Activated CD4-positive, alpha-beta T cell treated with anti-CD3 and anti-CD28 coated beads, Interleukin-2, amount 10 ng/mL, durations not matched to agents 24 days and 14 days (primary cell): Measurements from ENCODE around the gene DMWD. TPM values are rescaled to one million over a fixed set of nuclear protein-coding genes. Genes with fewer than 3 reads are reported as not detected.

ENCODE experiments used
- DNase-seq: peaks from one replicate; pipeline ENCODE4 v3.0.0; 2022
- H3K27ac Mint-ChIP-seq: one replicate; pipeline ENCODE4 v1.8.0; 2022; ENCODE audit warnings: mild to moderate bottlenecking, mixed read lengths
- H3K27me3 Mint-ChIP-seq: one replicate; pipeline ENCODE4 v1.8.0; 2022; ENCODE audit warnings: mixed read lengths
- H3K36me3 Mint-ChIP-seq: one replicate; pipeline ENCODE4 v1.8.0; 2022; ENCODE audit warnings: low read depth, mild to moderate bottlenecking, mixed read lengths
- H3K4me1 Mint-ChIP-seq: one replicate; pipeline ENCODE4 v1.8.0; 2021; ENCODE audit warnings: mixed read lengths
- H3K4me3 Mint-ChIP-seq: one replicate; pipeline ENCODE4 v1.8.0; 2022; ENCODE audit warnings: mild to moderate bottlenecking, moderate library complexity, mixed read lengths
- H3K9me3 Mint-ChIP-seq: one replicate; pipeline ENCODE4 v1.8.0; 2021; ENCODE audit warnings: mixed read lengths
- intact Hi-C: fragments of 100-400 bp; cut with micrococcal nuclease; formaldehyde crosslinking; loops from one replicate; pipeline ENCODE4 v1.15.1; 2023
- total RNA-seq: library from RNA; stranded (reverse); gene quantifications from 2 replicates; pipeline ENCODE4 v1.2.3, GENCODE V29; 2022

DMWD gene
- total RNA-seq, 1 donor from 2014 or later: 50.7 TPM

DNA sequence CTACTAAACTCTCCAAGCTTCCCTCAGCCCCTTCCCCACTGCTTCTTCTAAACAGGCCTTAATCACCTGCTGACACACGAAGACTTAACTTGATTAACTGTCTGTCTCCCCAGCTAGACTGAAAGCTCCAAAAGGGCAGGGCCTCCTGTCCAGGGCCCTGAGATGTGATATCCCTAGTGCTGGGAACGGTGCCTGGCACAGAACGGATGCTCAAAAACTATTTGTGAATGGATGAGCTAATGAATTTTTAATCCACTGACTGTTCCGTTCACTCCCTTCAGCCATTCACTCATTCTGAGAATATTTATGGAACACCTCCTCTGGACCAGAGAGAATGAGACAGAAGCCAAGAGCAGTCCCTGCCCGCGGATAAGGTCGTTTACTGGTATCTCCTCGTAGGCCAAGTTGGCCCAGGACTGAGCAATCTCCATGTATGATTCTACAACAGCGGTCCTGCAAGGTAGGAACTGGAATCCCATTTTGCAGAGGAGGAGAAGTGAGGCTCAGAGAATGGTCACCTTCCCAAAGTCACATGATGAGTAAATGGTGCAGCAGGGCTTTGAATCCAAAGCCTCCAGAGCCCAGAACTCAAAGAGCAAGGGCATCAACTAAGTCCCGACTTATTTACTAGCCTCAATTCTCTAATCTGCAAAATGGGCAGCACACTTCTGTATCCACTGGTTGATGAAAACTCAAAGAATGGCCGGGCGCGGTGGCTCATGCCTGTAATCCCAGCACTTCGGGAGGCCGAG lies 3.4 kb downstream of the DMWD start:
- intact Hi-C loops: no loop called here
- DNase-seq: no peak
- Mint-ChIP-seq H3K4me3 (no peak overlapping the region), H3K27ac (no peak overlapping the region), H3K9me3 (no peaks in the 10 kb centered on the region), H3K36me3 (peaks cover 54% of the 10 kb centered on the region), H3K27me3 (peaks cover 39% of the 10 kb centered on the region), H3K4me1 (peaks cover 27% of the 10 kb centered on the region)

DNA sequence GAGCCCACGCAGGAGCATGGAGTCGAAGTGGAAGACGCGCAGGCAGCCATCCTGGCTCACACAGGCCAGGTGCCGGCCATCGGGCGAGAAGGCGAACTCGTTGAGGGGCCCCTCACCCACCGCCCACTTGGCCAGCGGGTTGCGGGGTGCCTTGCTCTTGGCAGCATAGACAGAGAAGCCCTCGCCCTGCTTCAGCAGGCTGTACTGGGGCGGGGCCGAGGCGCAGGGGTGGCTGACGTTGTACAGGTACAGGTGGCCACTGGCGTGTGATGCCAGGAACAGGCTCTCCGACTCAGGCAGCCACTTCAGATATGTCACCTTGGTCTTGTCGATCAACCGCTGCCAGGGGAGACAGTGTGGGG lies 6.1 kb downstream of the DMWD start:
- intact Hi-C loops: no loop called here
- no peak overlapping the region for H3K4me3 Mint-ChIP-seq

GRCh38 chr19:45785781-45786532 lies 6.7 kb downstream of the DMWD start:
- Mint-ChIP-seq H3K27me3 (peaks cover 32% of the 10 kb centered on the region), H3K4me3 (no peak overlapping the region), H3K4me1 (peaks cover 6% of the 10 kb centered on the region), H3K9me3 (no peaks in the 10 kb centered on the region), H3K27ac (no peak overlapping the region), H3K36me3 (peaks cover 49% of the 10 kb centered on the region)
- DNase-seq: no peak
- intact Hi-C loops: no loop called here

More for the DNA sequence above, 6.1 kb downstream of the DMWD start:
- Mint-ChIP-seq H3K4me1 (peaks cover 9% of the 10 kb centered on the region), H3K27ac (no peak overlapping the region), H3K9me3 (no peaks in the 10 kb centered on the region), H3K27me3 (peaks cover 31% of the 10 kb centered on the region), H3K36me3 (peaks cover 52% of the 10 kb centered on the region)
- DNase-seq: no peak

DNA sequence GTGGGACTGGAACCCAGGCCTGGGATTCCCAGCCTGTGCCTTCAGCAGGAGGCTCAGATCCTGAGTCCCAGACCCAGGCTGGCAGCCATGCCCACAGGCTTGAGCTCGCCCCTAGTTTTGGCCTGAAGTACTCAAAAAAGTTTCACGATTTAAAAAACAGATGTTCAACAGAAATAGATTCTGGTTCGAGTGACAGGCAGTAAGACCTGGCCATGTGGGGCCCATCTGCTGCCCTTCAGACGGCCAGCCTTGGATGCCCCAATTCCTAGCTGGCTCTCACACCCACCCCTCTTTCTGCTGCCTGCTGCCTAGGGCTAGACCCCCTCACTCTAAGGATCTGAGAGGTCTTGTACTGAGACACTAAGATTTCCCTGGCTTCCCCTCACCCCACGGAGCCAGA lies 7.5 kb downstream of the DMWD start:
- DNase-seq: peak; percentile 56
- intact Hi-C loops: no loop called here
- H3K4me1 Mint-ChIP-seq: peaks cover 4% of the 10 kb centered on the region
- peaks cover 37% of the 10 kb centered on the region for H3K27me3 Mint-ChIP-seq
- H3K36me3 Mint-ChIP-seq: peaks cover 42% of the 10 kb centered on the region
- H3K9me3 Mint-ChIP-seq: no peaks in the 10 kb centered on the region
- H3K4me3 Mint-ChIP-seq: no peak overlapping the region
- no peak overlapping the region for H3K27ac Mint-ChIP-seq

GRCh38 chr19:45784096-45784495 lies 8.5 kb downstream of the DMWD start:
- H3K27me3 Mint-ChIP-seq: peaks cover 42% of the 10 kb centered on the region
- DNase-seq: no peak
- intact Hi-C loops: no loop called here
- H3K36me3 Mint-ChIP-seq: peaks cover 33% of the 10 kb centered on the region
- H3K4me1 Mint-ChIP-seq: peaks cover 10% of the 10 kb centered on the region
- H3K9me3 Mint-ChIP-seq: no peaks in the 10 kb centered on the region
- no peak overlapping the region for H3K4me3 Mint-ChIP-seq
- H3K27ac Mint-ChIP-seq: no peak overlapping the region

DNA sequence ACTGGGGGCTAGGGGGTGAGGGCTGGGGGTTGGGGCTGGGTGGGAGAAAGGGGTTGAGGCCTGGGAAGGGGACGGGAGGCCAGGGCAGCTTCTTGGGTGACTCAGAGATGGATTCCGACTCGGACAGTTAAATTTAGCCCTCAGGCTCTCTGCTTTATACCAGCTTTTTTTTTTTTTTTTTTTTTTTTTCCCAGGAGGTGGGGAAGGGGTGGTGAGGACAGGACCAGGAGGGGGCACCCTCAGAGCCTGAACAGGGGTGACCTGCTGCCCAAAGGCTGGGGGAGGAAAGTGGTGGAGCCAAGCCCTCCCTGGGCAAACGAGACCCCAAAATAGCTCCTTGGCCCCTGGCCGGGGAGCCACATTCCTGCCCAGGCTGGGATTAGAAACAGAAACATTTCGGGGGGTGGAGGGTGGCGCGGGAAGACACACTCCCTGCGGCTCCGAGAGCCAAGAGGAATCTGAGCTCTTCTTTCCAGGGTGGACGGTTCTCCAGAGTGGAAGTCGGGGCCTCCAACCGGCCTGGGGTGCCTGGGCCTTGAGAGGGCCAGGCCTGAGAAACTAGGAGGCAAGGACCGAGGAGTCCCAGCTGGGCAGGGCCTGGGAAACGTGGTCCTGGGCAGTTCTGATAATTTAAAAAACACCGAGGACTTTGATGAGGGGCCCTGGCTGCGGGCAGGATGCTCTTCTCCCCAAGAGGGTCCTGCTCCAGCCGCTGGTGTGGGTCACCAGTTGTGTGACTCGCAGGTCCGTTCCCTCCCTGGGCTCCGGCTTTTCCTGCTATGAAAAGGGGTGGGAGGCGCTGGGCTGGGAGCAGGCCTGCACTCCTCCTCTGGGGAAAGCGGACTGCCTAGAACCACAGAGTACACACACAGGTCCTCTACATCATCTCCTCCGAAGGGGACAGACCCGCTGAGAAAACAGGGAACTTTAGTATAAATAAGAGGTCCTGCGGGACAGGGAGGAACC lies 9.5 kb downstream of the DMWD start:
- H3K4me1 Mint-ChIP-seq: peaks cover 15% of the 10 kb centered on the region
- intact Hi-C loops: no loop called here
- DNase-seq: no peak
- H3K27me3 Mint-ChIP-seq: peaks cover 34% of the 10 kb centered on the region
- H3K36me3 Mint-ChIP-seq: peaks cover 25% of the 10 kb centered on the region
- H3K9me3 Mint-ChIP-seq: no peaks in the 10 kb centered on the region
- no peak overlapping the region for H3K27ac Mint-ChIP-seq
- no peak overlapping the region for H3K4me3 Mint-ChIP-seq

DNA sequence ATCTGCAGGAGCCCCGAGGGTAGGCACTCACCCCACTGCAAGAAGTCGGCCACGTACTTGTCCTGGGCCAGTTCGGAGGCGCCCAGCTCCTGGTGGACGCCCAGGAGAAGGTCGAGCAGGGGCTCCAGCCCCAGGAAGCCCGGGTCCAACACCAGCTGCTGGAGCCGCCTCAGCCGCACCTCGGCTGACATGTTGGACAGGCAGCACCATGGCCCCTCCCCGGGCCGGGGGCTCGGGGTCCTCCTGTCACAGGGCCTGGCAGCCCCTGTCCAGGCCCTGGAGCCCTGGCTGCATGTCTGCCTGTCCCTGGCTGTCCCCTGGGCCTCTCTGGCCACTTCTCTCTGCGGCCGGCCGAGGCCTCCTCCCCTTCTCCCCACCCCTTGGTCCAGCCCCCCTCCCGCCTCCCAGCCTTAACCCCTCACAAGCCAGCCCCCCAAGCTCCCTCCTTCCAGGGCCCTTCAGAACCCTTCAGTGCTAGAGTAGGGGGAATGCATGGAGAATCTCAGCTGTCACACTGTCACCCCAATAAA lies 10.4 kb downstream of the DMWD start, which contains the start of gene DMPK:
Gene DMPK, minus strand, starts transcription at position 329 of the 530 bp plus-strand sequence. Its CDS starts 138 bp downstream, at position 191.
- Mint-ChIP-seq H3K36me3 (peaks cover 16% of the 10 kb centered on the region), H3K4me3 (no peak within 1 kb of the TSS), H3K27ac (no peak within 1 kb of the TSS), H3K27me3 (peaks cover 29% of the 10 kb centered on the region), H3K9me3 (no peaks in the 10 kb centered on the region), H3K4me1 (peaks cover 15% of the 10 kb centered on the region)
- intact Hi-C loops: no loop called here
- DNase-seq: no peak

DNA sequence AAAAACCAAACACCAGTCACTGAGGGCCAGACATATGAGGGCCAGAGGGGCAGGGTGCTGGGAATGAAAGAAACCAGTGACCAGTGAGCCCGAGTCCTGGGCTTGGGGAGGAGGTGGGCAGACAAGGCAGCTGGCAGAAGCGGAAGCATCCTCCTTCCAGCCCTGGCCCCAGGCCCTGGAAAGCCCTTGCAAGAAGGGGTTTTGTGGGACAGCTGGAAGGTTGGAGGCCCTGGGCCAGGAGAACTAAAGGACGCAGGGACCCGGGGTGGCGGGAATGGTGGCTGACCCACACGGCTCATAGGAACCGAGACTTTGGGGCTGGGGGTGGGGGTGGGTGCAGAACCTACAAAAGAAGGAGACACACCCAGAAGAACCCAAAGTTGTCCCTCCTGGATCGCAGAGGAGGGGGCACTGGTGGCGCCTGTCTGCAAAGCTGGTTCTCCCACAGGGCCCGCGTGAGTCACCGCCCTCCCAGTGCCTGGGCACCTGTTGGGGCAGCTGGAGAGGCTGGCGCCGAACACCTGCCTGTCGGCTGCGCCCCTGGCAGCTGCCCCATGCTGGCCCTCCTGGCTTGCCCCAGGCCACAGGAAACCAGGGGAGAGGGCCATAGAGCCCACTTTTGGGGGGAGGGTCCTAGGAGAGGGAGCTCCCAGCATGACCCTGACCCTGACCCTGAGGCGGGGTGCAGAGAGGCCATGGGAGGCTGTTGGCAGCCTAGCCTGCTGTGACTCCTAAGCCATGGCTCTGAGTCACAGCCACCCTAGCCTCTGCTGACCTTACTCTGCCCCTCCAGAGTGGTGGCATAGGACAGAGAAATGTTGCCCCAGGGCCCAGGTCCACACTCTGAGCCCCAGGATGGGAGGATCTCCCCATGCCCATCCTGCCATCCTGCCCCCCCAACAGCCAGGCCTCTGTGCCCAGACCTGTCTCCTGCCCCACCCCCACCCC lies 11.2 kb downstream of the DMWD start:
- Mint-ChIP-seq H3K27ac (no peak overlapping the region), H3K9me3 (no peaks in the 10 kb centered on the region), H3K4me1 (peaks cover 15% of the 10 kb centered on the region), H3K36me3 (peaks cover 12% of the 10 kb centered on the region), H3K4me3 (no peak overlapping the region), H3K27me3 (peaks cover 29% of the 10 kb centered on the region)
- DNase-seq: no peak
- intact Hi-C loops: no loop called here

DNA sequence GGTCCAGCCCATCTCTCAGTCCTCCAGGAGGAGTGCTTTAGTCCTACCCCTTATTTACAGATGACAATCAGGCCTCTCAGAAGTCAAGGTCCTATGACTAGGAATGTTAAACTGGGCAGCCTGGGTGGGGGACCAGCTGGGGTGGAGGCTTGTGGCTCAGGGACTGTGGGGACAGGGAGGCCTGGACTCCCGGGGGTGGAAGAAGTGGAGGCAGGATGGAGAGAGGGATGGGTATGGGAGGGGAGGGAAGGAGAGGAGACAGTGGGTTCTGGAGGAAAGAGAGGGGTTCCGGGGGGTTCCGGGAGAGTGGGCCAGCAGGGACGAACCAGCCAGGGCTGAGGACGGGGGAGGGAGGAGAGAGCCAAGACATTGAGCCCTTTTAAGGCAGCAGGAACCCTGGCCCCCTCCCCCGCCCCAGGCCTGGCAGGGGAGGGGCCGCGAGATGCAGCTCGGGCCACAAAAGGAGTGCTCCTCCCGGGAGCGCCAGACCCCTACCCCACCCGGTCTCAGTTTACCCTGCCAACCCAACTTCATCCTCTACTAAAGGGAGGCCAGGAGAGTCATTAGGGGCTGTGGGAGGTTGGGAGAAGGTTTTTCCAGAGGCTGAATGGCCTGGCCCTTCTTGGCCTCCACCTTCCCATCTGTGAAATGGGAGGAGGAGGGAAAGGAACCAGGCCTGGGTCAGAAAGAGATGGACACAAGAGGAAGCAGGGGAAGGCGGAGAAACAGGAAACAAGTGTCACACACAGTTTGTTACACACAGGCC lies 12.0 kb downstream of the DMWD start:
- Mint-ChIP-seq H3K36me3 (peaks cover 8% of the 10 kb centered on the region), H3K27ac (no peak overlapping the region), H3K27me3 (peaks cover 29% of the 10 kb centered on the region), H3K4me3 (no peak overlapping the region), H3K9me3 (no peaks in the 10 kb centered on the region), H3K4me1 (peaks cover 15% of the 10 kb centered on the region)
- intact Hi-C loops: no loop called here
- no peak for DNase-seq

DNA sequence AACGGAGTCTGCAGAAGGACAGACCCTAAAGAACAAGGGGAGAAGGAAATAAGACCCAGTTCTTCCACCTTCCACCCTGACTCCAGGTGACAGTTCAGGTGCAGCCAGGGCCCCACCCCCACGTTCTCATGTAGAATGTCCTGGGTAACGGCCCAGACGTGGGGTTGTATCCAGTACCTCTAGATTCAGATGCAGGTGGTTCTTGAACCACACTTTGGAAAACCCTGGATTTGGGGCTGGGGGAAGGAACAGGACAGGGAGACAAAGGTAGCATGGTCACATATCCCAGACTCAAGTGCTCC lies 12.5 kb downstream of the DMWD start:
- intact Hi-C loops: no loop called here
- Mint-ChIP-seq H3K9me3 (no peaks in the 10 kb centered on the region), H3K36me3 (peaks cover 6% of the 10 kb centered on the region), H3K4me1 (peaks cover 15% of the 10 kb centered on the region), H3K27me3 (peaks cover 27% of the 10 kb centered on the region), H3K4me3 (no peak overlapping the region), H3K27ac (no peak overlapping the region)
- no peak for DNase-seq

DNA sequence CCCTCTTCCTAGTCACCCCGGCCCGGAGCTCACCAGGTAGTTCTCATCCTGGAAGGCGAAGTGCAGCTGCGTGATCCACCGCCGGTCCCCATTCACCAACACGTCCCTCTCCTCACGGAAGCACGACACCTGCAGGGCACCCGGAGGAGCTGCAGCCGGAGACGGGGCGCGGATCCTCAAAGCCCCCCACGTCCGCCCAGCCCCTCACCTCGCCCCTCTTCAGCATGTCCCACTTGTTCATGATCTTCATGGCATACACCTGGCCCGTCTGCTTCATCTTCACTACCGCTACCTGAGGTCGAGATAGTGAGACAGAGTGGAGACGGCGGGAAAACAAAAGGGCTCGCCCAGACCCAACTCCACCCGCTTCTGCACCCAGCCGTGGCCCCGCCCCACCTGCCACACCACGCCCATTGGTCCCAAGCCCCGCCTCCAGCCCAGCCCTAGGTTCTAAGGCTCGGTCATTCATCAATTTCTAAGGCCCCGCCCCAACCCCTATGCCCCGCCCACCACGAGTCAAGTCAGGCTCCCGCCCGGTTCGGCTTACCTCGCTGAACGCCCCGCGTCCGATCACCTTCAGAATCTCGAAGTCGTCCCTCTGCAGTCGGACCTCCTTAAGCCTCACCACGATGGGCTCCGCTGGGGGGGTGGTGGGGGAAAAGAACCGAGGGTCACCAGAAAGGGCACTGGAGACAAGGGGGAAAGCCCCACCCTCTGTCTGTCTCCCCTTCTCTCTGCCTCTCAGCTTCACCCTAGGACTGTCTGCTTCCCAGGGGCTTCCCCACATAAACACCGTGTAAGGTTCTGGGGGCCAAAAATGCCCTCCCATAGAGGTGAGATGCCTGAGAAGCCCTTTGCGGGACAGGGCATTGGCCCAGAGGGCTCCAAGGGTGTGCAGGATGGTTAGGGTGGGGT lies 13.2 kb downstream of the DMWD start:
- Mint-ChIP-seq H3K4me1 (peaks cover 15% of the 10 kb centered on the region), H3K36me3 (peaks cover 6% of the 10 kb centered on the region), H3K27ac (peak overlapping the region; percentile 34), H3K9me3 (no peaks in the 10 kb centered on the region), H3K27me3 (peaks cover 26% of the 10 kb centered on the region), H3K4me3 (peak overlapping the region; percentile 72)
- intact Hi-C loops: loop anchor here (1.0 kb wide), 2 partner anchors 9 to 13 kb away; partner anchors contain the start of gene DMWD
- DNase-seq: peak; percentile 96
